ENCODE results near the gene LGI4.
"Not testable (repeated sequence)": the region's sequence is repeated elsewhere in the genome, so short reads cannot be mapped to it uniquely, and the experiment has no call there.

The LGI4 gene

DNA sequence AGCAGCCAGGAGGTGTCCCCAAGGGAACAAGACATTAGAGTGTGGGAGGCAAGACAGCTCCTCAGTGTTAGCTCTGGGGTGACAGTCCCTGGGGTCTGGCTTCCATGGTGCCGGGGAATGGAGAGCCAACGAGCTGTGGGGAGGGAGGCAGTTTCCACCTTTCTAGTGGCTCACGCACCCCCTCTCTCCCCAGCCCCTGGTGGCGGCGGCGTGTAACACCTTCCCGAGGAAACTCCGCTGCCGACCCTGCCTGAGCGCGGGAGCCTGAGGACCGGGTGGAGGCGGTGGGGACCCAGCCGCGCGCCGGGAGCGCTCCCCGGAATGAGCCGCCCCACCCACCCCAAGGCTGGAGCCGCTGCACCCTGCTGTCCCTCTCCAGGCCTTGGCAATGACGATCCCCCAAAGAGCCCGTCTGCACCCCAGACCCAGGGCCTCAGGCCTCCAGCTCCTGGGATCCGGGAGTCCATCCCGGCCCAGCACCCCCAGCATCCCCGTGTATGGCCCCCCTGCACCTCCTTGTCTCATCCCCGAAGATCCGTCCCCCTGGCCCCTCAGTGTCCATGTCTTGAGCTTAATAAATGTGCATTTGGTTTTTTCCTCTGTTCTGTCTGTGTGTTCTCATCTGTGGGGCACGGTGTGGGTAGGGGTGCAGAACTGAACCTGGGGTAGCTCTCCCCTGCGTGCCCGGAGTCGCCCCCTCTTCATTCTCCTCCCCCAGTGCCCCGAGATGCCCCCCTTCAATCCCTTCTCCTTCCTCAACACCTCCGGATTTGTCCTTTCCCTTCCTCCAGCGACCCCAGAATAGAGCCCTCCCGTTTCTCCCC lies 19.1 kb upstream of the LGI4 start:
- TF ChIP-seq, protein P1, sequence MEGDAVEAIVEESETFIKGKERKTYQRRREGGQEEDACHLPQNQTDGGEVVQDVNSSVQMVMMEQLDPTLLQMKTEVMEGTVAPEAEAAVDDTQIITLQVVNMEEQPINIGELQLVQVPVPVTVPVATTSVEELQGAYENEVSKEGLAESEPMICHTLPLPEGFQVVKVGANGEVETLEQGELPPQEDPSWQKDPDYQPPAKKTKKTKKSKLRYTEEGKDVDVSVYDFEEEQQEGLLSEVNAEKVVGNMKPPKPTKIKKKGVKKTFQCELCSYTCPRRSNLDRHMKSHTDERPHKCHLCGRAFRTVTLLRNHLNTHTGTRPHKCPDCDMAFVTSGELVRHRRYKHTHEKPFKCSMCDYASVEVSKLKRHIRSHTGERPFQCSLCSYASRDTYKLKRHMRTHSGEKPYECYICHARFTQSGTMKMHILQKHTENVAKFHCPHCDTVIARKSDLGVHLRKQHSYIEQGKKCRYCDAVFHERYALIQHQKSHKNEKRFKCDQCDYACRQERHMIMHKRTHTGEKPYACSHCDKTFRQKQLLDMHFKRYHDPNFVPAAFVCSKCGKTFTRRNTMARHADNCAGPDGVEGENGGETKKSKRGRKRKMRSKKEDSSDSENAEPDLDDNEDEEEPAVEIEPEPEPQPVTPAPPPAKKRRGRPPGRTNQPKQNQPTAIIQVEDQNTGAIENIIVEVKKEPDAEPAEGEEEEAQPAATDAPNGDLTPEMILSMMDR (conservative IDR thresholded peaks at IDR 0.05; ENCODE audit: low read length) = peak; percentile 63
- peak overlapping the region; percentile 89 for H3K4me3 ChIP-seq (ENCODE audit: low read length)
- DNase-seq (ENCODE audit: low read depth) = peak; percentile 33

DNA sequence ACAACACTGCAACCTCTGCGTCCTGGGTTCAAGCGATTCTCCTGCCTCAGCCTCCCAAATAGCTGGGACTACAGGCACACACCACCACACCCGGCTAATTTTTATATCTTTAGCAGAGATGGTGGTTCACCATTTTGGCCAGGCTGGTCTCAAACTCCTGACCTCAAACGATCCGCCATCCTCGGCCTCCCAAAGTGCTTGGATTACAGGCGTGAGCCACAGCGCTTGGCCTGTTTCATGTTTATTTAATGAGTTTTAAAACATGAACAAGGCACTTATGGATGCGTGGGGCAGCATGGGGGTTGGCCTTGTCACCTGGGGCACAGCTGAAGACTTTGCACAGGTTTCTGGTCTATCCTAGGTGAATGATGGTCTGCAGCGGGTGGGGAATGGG lies 18.3 kb upstream of the LGI4 start:
- H3K4me3 ChIP-seq (ENCODE audit: low read length); DNase-seq (ENCODE audit: low read depth): not testable (repeated sequence)

DNA sequence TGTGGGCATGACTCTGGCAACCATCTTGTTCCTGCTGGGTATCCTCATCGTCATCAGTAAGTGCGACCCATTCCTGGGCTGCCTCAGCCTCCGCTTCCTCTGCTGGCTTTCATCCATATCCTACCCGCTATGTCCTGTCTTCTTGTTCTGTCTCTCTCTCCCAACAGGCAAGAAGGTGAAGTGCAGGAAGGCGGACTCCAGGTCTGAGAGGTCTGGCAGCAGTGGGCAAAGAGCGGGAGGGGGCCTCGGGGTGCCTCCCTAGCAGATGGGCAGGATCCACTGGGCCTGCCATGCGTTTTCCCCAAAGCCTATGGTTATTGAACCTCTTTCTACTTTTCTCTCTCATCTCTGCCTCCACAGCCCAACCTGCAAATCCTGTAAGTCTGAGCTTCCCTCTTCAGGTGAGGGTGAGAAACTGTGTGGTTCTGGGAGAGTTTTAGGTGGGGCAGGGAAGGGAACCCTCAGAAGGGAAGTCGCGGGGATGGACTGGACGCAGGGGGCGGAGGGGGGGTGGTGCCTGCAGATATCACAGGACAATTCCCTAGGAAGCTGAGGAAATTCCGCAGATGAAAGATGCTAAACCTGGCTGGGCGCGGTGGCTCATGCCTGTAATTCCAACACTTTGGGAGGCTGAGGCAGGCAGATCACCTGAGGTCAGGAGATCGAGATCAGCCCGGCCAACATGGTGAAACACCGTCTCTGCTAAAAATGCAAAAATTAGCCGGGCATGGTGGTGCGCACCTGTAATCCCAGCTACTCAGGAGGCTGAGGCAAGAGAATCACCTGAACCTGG lies 16.6 kb upstream of the LGI4 start:
- TF ChIP-seq, protein P1 (conservative IDR thresholded peaks at IDR 0.05; ENCODE audit: low read length) = no peak
- H3K4me3 ChIP-seq (ENCODE audit: low read length) = no peak overlapping the region
- DNase-seq (ENCODE audit: low read depth) = no peak

DNA sequence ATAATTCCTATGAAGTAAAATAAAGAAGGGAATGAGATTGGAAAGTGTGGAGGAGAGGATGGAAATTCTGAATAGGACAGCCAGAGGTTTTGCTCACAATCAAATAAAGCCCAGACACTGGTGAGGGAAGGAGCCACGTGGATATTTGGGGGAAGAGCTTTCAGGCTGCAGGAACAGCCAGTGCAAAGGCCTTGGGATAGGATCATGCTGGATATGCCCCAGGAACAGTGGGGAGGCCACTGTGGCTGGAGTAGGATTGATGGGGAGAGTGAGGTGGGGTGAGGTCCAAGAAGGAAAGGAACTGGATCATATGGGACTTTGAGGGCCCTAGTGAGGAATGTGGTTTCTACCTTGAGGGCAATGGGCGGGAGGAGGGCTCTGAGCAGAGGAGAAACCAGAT lies 15.6 kb upstream of the LGI4 start:
- TF ChIP-seq, protein P1 (conservative IDR thresholded peaks at IDR 0.05; ENCODE audit: low read length) = no peak
- no peak for DNase-seq (ENCODE audit: low read depth)
- H3K4me3 ChIP-seq (ENCODE audit: low read length) = no peak overlapping the region

DNA sequence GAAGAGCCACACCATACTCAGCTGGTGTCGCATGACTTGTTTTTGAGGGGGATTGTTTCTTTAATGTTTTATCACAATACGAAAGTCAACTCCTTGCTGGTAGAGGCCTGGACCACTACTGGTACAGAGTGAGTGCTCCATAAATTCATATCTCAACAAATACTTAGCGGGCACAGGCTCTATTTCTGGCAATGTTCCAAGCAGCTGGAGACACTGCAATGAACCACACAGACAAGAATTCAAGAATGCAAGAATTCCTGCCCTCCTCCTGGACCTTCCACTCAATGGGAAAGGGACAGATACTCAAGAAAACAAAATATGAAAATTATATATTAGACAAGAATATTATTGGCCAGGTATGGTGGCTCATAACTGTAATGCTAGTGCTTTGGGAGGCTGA lies 14.6 kb upstream of the LGI4 start:
- TF ChIP-seq, protein P1 (conservative IDR thresholded peaks at IDR 0.05; ENCODE audit: low read length) = no peak
- no peak for DNase-seq (ENCODE audit: low read depth)
- H3K4me3 ChIP-seq (ENCODE audit: low read length) = no peak overlapping the region

DNA sequence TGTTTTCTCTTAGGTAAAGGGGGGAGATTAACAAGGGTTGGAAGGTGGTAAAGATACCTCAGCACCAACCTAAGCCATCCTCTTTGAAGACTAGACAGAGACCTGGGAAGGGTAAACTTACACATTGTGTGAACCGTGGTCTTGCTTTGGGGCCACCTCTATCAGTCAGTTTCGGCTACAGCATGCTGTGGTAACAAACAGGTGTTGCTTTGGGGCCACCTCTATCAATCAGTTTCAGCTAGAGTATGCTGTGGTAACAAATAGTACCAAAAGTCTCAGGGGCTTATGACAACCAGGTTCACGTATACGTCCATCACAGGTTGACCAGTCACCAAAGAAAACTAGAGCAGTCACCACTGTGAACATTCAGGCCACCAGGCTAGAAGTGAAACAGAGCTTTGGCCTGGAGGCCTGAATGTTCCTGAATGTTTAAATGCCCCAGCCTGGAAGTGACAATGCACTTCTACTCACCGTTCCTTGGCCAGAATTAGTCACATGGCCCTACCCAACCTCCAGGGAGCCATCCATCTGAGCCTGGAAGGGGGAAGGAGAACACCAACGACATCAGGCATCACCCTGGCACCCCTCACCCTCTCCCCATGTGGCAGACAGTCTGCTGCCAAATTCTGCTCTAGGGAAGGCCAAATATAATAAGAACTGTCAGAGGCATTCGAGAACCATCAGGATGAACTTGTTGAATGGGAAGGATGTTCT lies 12.0 kb upstream of the LGI4 start:
- no peak overlapping the region for H3K4me3 ChIP-seq (ENCODE audit: low read length)
- TF ChIP-seq, protein P1 (conservative IDR thresholded peaks at IDR 0.05; ENCODE audit: low read length) = no peak
- DNase-seq (ENCODE audit: low read depth) = no peak
